Activated CD8-positive, alpha-beta memory T cell treated with anti-CD3 and anti-CD28 coated beads for 48 hours (primary cell): ENCODE measurements around the gene PCF11.
A peak's percentile ranks its signal among the peaks of the same experiment; 100 is the strongest.
"Not testable (repeated sequence)": the region's sequence is repeated elsewhere in the genome, so short reads cannot be mapped to it uniquely, and the experiment has no call there.

ENCODE experiments used
- DNase-seq, 3 experiments: peaks; one replicate each; pipeline ENCODE4 v3.0.0-alpha.2; 2020; ENCODE audit warnings: low read depth in 2 of 3, low spot score in 2 of 3

PCF11 gene

GRCh38 chr11:83192606-83193245 is 35.8 kb downstream of the PCF11 start:
- no peak for DNase-seq

- DNase-seq: peak; percentile 64 to 71 (median 71)
Measured at GRCh38 chr11:83193315-83194280, 36.7 kb downstream of the PCF11 start, which contains the start of gene ANKRD42. Gene ANKRD42 (plus strand): TSS chr11:83193712. CDS start chr11:83194671, 959 bp downstream.

GRCh38 chr11:83194281-83195142 is 37.6 kb downstream of the PCF11 start:
- DNase-seq: peak; percentile 30 to 43 (median 39)

- no peak for DNase-seq
Measured at GRCh38 chr11:83195143-83195466, 38.2 kb downstream of the PCF11 start.

DNA sequence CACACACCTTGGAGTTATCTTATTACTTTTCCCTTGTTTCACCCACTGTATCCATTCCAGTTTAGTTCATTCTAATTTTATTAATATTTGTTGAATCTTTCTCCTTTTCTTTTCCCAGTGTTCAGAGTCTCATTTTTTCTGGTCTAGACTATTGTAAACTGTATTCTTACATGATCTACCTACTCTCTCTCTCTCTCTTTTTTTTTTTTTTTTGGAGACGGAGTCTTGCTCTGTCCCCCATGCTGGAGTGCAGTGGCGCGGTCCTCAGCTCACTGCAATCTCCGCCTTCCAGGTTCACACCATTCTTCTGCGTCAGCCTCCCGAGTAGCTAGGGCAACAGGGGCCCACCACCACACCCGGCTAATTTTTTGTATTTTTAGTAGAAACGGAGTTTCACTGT is 38.7 kb downstream of the PCF11 start:
- no peak for DNase-seq

DNA sequence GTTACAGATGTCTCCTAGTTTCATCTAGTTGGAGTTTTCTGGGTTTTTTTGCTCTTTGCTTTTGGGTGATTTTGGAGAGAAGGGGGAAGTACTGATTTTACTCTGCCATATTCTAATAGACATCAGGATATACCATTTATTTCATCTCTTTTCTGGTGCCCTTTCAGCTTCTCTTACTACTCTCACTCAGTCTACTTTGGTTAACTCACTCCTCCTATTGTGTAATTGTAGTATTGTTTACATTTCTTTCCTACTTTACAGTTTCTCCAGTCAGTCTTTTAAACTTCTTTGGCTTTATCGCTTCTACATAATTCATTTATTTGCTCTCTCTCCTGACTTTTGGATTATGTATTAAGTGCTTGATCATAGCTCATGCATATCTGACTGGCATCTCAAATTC is 43.1 kb downstream of the PCF11 start:
- no peak for DNase-seq

DNA sequence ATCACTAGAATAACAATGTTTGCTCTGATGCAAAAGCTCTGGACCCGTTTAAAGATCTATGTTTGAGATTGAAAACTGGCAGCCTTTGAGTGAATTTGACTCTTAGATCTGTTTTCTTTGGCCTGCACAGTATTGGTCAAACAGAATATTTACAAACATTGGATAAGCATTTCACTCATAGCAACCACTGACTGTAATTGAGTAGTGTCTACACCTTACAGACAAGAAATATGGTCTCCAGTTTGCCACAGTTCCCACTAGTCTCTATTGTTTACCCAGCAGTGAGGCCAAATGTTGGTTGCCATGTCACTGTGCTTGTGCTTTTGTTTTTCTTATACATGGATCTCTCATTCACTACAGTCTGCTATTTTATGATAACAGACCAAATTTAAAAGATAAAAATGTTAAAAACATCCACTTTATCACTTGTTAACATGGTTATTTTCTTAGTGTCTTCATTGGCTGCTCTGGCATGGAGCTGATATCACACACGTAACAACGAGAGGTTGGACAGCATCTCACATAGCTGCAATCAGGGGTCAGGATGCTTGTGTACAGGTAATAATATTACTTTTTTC is 48.8 kb downstream of the PCF11 start:
- DNase-seq: no peak

DNA sequence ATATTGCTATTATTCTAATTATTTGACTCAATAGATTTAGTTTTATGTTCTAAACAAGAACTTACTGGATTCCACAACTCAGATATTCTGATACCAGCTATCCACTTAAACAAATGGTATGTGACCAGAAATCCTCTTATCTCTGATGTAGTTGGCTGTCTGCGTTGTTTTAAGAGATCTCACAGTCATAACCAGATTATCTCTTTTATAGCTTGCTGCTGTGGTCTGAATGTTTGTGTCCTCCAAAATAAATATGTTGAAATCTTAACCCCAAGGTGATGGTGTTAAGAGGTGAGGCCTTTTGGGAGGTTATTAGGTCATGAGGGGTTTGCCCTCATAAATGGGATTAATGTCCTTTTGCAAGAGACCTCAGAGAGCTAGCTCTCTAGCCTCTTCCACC is 49.3 kb downstream of the PCF11 start:
- DNase-seq: no peak

GRCh38 chr11:83206771-83207382 is 49.9 kb downstream of the PCF11 start:
- DNase-seq: not testable (repeated sequence)

DNA sequence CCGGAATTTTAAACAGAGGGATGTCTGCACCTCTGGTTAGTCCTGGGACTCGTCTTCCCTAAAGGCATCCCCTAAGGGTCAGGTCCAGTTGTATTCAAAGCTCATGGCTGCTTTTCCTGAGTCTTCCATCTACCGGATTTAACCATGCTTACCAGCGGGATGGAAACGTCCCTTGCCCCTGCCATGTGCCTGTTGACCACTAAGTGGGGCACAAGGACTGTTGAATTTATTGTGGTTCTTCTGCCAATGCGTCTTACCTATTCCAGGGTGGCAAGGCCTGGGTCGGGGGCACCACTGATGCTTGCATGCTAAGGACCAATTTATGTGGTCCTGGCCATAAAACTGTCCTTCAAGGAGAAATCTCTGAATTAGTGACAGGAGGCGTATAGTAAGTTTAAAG is 62.2 kb downstream of the PCF11 start:
- DNase-seq: no peak

DNA sequence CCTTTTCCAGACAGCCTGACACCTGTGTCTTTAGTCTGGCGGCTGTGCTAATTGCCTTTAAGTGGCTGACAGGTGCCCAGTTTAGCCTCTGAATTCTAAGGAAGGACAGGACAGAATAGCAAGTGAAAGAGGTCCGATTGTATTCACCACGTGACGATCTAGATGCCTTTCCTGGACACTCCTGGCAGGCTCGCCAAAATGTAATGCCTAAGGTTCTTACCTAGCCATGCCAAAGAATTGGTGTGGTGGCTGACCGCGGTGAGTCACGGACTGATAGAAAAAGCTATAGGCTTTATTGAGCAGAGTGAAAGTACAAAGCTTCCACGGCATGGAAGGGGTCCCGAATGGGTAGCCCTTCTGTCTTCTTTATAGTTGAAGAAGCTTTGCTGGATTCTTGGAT is 63.3 kb downstream of the PCF11 start:
- no peak for DNase-seq

DNA sequence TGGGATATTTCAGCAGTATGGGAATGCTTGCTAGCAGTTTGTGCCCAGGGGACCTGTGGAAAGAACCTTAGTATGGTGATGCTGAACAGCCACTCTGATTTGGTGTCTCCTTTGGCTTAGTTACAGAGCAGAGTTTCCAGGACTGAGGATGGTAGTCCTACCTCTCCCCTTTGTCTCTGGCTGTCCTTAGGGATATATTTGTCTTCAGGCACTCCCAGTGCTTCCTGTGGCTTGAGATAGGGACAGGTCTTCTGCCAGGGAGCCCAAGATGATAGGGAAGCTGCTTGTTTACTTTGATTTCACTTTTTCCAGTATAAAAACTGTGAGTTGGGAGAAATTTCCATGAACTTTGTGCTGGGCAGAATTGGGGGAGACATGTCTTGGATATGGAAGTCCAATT is 64.8 kb downstream of the PCF11 start:
- no peak for DNase-seq

DNA sequence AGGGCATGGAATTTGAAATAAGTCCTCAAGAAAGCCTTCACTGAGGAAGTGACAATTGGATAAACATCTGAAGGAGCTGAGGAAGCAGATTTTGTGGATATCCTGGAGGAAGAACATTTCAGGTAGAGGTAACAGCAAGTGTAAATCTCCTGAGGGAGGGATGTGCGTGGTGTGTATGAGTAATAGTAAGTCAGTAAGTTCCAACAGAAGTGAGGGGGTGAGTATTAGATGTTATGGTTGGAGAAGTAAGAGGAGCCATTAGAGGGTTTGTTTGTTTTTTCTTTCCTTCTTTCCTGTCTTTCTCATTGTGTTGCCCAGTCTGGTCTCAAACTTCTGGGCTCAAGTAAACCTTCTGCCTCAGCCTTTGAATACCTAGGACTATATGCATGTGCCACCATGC is 65.6 kb downstream of the PCF11 start:
- no peak for DNase-seq

- DNase-seq: no peak
Measured at GRCh38 chr11:83223457-83223856, 66.5 kb downstream of the PCF11 start.

- DNase-seq: no peak
Measured at GRCh38 chr11:83235825-83236224, 78.9 kb downstream of the PCF11 start.
